ENCODE measurements around the gene ARL11.
"Not testable (repeated sequence)": the region's sequence is repeated elsewhere in the genome, so short reads cannot be mapped to it uniquely, and the experiment has no call there.

Gene ARL11
- 1.2 to 32.2 (median 22.1) reads per million in 17 experiments for total RNA-seq

- peak; percentile 88 to 95 (median 92) for DNase-seq
Observed at GRCh38 chr13:49627831-49628652, at the start of gene ARL11. Gene ARL11, plus strand, starts transcription at chr13:49628507. Its CDS starts 1,941 bp downstream, at chr13:49630448.

GRCh38 chr13:49579501-49579900, 48.8 kb upstream of the ARL11 start:
- DNase-seq = no peak

- DNase-seq = no peak
Observed at GRCh38 chr13:49580980-49581680, 47.2 kb upstream of the ARL11 start.

GRCh38 chr13:49584771-49585182, 43.5 kb upstream of the ARL11 start:
- DNase-seq = peak in 3 of 4 experiments; percentile 6 to 16 (median 15)

GRCh38 chr13:49585220-49586157, 42.8 kb upstream of the ARL11 start, which contains the start of gene RCBTB1:
Gene RCBTB1, minus strand, starts transcription at chr13:49585558. Its CDS starts 18,279 bp downstream, at chr13:49567279.
- peak; percentile 67 to 88 (median 78) for DNase-seq

GRCh38 chr13:49586717-49587116, 41.6 kb upstream of the ARL11 start:
- DNase-seq = no peak

GRCh38 chr13:49587311-49587847, 40.9 kb upstream of the ARL11 start:
- DNase-seq = no peak

- not testable (repeated sequence) for DNase-seq
Observed at GRCh38 chr13:49590714-49591113, 37.6 kb upstream of the ARL11 start.

GRCh38 chr13:49593876-49594275, 34.4 kb upstream of the ARL11 start:
- DNase-seq = not testable (repeated sequence)

GRCh38 chr13:49594576-49594975, 33.7 kb upstream of the ARL11 start:
- no peak for DNase-seq

GRCh38 chr13:49596221-49596620, 32.1 kb upstream of the ARL11 start:
- DNase-seq = no peak

GRCh38 chr13:49597043-49597641, 31.2 kb upstream of the ARL11 start:
- no peak for DNase-seq

- no peak for DNase-seq
Observed at GRCh38 chr13:49602005-49602404, 26.3 kb upstream of the ARL11 start.

- not testable (repeated sequence) for DNase-seq
Observed at GRCh38 chr13:49602615-49603014, 25.7 kb upstream of the ARL11 start.

GRCh38 chr13:49604570-49604969, 23.7 kb upstream of the ARL11 start:
- no peak for DNase-seq

- DNase-seq = peak; percentile 90 to 93 (median 92)
Observed at GRCh38 chr13:49606747-49607648, 21.3 kb upstream of the ARL11 start.

- DNase-seq = no peak
Observed at GRCh38 chr13:49607761-49608160, 20.5 kb upstream of the ARL11 start.

- DNase-seq = peak in 3 of 4 experiments; percentile 39 to 55 (median 51)
Observed at GRCh38 chr13:49608651-49609331, 19.5 kb upstream of the ARL11 start.

- no peak for DNase-seq
Observed at GRCh38 chr13:49610176-49610575, 18.1 kb upstream of the ARL11 start.

GRCh38 chr13:49612042-49612441, 16.3 kb upstream of the ARL11 start:
- DNase-seq = not testable (repeated sequence)
